IMR-90 (cell line): ENCODE results near the gene CCDC134.

Source experiments
- BHLHE40 ChIP-seq: fragments of 150-350 bp; IDR thresholded peaks from 2 replicates; pipeline ENCODE4 v1.6.1; 2016; ENCODE audit warnings: mild to moderate bottlenecking, low read depth, low read length
- CTCF ChIP-seq: conservative IDR thresholded peaks from 2 replicates; pipeline ENCODE4 v1.5.1; 2012; ENCODE audit warnings: mild to moderate bottlenecking, low read depth, low read length, improper control_type of control experiment
- POLR2A ChIP-seq: IDR thresholded peaks from 2 replicates; pipeline ENCODE4 v1.6.1; 2012; ENCODE audit warnings: mild to moderate bottlenecking, low read depth, low read length
- USF2 ChIP-seq: fragments of 150-350 bp; IDR thresholded peaks from 2 replicates; pipeline ENCODE4 v1.6.1; 2017; ENCODE audit warnings: mild to moderate bottlenecking, antibody characterized with exemption, low read length, low read depth

GRCh38 chr22:41828516-41828915, 28.0 kb downstream of the CCDC134 start:
- TF ChIP-seq POLR2A (no peak), BHLHE40 (no peak), CTCF (no peak), USF2 (no peak)
